ACC112 (cell line): ENCODE data around the gene NRF1.
"Not testable (repeated sequence)": the region's sequence is repeated elsewhere in the genome, so short reads cannot be mapped to it uniquely, and the experiment has no call there.

Source experiments
- H2AFZ ChIP-seq: fragments of 200-600 bp; sonication (generic); one replicate; pipeline ENCODE4 v1.6.0; 2017; ENCODE audit warnings: antibody characterized with exemption, low read length; ENCODE audit not compliant: unreplicated experiment
- H3K27ac ChIP-seq: fragments of 200-600 bp; sonication (generic); 2 replicates; pipeline ENCODE4 v1.5.1; 2014; ENCODE audit warnings: low read depth, mild to moderate bottlenecking, antibody characterized with exemption, low read length, moderate library complexity
- H3K27me3 ChIP-seq: fragments of 200-600 bp; sonication (generic); 2 replicates; pipeline ENCODE4 v1.6.1; 2014; ENCODE audit warnings: mild to moderate bottlenecking, antibody characterized with exemption, low read length, moderate library complexity, mixed read lengths; ENCODE audit not compliant: insufficient read depth
- H3K36me3 ChIP-seq: fragments of 200-600 bp; sonication (generic); 2 replicates; pipeline ENCODE4 v1.6.1; 2016; ENCODE audit warnings: mild to moderate bottlenecking, antibody characterized with exemption, low read length, moderate library complexity, mixed read lengths; ENCODE audit not compliant: insufficient read depth
- H3K4me1 ChIP-seq: fragments of 200-600 bp; sonication (generic); one replicate; pipeline ENCODE4 v1.6.1; 2016; ENCODE audit warnings: low read length, mixed read lengths; ENCODE audit not compliant: insufficient read depth, unreplicated experiment, control insufficient read depth
- H3K4me3 ChIP-seq: fragments of 200-600 bp; sonication (generic); 2 replicates; pipeline ENCODE4 v1.5.1; 2014; ENCODE audit warnings: mild to moderate bottlenecking, low read depth, low read length
- H3K79me2 ChIP-seq: fragments of 200-600 bp; sonication (generic); one replicate; pipeline ENCODE4 v1.6.0; 2016; ENCODE audit warnings: low read length; ENCODE audit not compliant: control insufficient read depth, unreplicated experiment, insufficient read depth

NRF1 gene

DNA sequence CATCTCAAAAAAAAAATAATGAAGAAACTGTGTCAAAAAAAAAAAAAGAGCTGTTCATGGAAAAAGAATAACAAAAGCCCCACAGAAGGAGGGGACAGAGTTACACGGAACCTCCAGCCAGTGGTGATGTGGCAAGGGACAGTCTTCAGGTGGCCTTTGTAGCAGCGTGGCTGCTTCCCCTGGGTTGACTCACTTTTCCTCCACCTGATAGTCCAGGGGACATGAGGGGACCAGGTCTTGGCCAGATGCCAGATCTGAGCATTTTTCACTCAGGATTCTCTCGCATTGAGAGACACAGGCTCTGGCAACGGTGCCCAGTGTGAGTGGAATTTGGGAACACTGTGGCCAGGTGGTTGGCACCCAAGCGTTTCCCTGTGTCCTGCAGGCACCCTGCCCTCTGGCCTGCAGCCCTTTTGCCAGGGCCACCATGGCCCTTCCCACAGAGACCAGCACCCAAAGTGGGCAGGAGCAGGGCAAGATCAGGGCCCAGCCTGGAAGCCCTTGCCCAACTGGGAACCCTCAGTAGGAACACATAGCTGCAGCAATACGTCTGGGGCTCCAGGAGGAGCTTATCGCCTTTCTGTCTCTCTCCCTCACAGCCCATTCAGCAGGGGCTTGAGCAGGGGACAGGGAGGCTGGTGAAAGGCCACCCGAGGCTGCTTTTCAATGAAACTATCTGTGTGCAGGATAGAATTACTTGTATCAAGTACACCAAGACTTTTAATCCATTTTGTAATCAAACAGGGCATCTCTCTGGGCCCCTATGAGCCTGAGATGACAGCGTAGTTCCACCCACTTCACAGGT is 182.2 kb downstream of the NRF1 start:
- H3K36me3 ChIP-seq: no peaks in the 10 kb centered on the region
- no peak overlapping the region for H3K4me3 ChIP-seq
- H3K4me1 ChIP-seq: no peaks in the 10 kb centered on the region
- H3K27me3 ChIP-seq: no peaks in the 10 kb centered on the region
- H3K27ac ChIP-seq: no peak overlapping the region
- H2AFZ ChIP-seq: no peak overlapping the region
- no peaks in the 10 kb centered on the region for H3K79me2 ChIP-seq

DNA sequence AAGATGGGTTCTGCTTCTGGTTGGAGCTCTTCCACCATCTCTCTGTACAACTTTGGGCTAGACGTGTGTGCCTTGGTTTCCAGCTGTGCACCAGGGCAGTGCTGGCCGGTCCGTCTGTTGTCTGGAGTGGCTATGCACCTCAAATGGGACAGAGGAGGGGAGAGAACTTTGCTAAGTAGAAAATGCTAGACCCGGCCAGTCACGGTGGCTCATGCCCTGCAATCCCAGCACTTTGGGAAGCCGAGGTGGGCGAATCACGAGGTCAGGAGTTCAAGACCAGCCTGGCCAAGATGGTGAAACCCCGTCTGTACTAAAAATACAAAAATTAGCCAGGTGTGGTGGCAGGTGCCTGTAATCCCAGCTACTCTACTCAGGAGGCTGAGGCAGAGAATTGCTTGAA is 182.9 kb downstream of the NRF1 start:
- not testable (repeated sequence) for H3K27me3 ChIP-seq, H3K27ac ChIP-seq, H3K79me2 ChIP-seq, H3K4me1 ChIP-seq, H3K4me3 ChIP-seq, H2AFZ ChIP-seq, H3K36me3 ChIP-seq

DNA sequence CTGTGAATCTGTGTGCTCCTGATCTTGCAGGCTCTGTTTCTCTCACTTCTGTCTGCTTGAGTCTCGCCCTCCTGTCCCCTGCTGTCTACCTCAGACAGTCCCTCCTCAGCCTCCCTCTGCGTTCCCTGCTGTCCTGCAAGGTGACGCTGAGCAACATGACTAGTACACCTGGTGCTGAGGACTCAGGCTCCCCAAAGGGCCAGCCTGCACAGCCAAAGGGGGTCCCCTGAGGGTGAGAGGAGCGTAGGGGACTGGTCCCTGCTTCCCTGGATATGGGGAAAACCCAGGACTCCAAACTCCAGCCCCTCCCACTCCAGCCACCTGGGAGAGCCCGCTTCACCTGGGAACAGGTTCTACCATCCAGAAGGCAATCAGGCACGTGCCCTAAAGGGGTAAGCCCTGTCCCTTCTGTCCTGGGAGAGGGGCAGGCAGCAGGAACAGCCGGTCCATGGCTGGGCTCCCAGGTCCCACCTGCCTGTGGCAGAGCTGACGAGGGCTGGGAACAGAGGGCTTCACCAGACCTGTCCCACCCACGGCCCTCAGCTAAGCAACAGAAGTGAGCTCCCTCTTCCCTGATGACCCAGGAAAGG is 184.8 kb downstream of the NRF1 start:
- no peak overlapping the region for H3K27ac ChIP-seq
- H3K4me3 ChIP-seq: no peak overlapping the region
- no peak overlapping the region for H2AFZ ChIP-seq
- H3K27me3 ChIP-seq: no peaks in the 10 kb centered on the region
- no peaks in the 10 kb centered on the region for H3K4me1 ChIP-seq
- H3K79me2 ChIP-seq: no peaks in the 10 kb centered on the region
- no peaks in the 10 kb centered on the region for H3K36me3 ChIP-seq

DNA sequence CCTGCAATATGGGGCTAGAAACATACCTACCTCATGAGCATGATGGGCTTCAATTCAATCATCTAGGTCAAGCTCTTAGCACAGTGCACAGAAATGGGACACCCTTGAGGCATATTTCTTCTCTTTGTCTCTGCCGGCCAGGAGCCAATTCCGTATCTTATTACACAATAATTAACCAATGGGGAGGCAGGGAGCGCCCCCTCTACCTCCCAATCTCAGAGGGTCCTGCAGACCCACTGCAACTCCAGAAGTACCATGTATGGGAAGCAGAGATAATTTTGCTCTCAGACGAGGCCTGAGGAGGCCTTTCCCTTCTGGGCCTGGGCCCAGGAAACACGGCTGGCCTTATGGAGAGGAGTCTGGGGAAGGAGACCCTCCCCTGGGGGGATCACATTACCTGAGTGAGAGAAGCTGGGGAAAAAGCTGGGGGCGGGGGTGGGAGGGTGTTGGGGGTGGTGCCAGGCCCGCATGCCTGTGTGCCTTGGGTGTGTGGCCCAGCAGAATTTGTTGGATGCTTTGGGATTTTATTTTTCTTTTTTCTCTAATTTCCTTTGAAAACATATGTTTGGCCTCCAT is 185.8 kb downstream of the NRF1 start:
- no peak overlapping the region for H3K4me3 ChIP-seq
- H3K4me1 ChIP-seq: no peaks in the 10 kb centered on the region
- no peaks in the 10 kb centered on the region for H3K36me3 ChIP-seq
- H3K27ac ChIP-seq: no peak overlapping the region
- H3K79me2 ChIP-seq: no peaks in the 10 kb centered on the region
- no peak overlapping the region for H2AFZ ChIP-seq
- no peaks in the 10 kb centered on the region for H3K27me3 ChIP-seq

DNA sequence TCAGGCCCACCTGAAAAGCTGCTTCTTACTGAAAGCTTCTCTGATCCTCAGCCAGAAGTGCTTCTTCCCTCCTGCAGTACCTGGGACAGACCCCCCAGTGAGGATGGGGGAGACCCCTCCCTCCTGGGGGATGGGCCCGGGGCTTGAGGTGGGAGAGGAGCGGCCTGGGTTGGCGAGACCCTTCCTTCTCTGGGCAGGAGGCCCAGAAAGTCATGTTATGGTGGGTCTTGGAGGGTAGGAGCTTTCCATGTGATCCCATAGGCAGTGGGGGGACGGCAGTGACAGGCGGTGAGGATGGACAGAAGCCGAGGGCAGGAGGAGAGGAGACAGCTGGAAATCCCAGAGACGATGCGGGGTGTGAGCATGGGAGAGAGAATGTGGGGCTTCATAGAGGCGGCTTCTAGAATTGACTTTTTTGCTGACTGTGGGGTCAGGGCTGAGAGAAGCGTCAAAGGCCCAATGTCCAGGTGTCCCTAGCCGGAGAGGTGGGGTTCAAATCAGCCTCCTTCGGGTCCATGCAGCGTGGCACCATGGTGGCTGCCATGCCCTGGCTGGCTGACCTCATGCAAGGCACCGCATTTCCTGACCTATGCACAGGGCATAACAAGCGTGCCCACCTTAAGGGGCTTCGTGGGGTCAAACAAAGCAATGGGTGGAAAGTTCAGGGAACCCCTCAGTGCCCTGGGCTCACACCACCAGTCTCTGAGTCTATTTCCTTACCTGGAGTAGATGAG is 187.3 kb downstream of the NRF1 start:
- no peaks in the 10 kb centered on the region for H3K79me2 ChIP-seq
- no peak overlapping the region for H2AFZ ChIP-seq
- H3K27ac ChIP-seq: no peak overlapping the region
- no peak overlapping the region for H3K4me3 ChIP-seq
- no peaks in the 10 kb centered on the region for H3K36me3 ChIP-seq
- H3K27me3 ChIP-seq: no peaks in the 10 kb centered on the region
- no peaks in the 10 kb centered on the region for H3K4me1 ChIP-seq

DNA sequence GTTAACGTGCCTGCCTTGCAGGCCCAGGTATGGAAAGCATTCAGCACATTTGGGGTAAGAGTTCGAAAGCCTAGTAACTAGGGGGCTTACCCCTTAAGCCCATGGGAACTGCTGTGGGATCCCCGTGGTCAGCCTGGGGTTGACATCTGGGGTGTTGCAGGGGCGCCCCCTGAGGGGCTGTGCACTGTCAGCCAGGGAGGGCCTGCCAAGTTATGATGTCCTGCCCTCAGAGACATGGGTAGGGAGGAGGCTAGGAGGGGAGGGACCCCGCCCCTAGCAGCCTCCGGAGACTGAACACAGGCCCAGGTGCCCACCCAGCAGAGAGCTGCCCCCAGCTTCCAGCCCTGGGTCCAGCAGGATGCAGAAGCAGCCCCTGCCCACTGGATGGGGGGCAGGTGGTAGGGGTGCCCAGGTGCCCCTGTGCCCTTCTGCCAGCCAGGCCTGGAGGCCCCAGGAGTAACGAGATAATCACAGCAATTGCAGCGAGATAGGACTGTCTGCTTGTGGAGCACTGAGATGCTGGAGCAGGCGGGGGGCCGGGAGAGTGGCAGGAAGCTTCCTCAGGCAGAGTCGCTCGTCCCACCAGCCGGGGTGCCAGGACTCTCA is 187.9 kb downstream of the NRF1 start:
- Histone ChIP-seq H3K27me3 (no peaks in the 10 kb centered on the region), H2AFZ (no peak overlapping the region), H3K4me3 (no peak overlapping the region), H3K79me2 (no peaks in the 10 kb centered on the region), H3K27ac (no peak overlapping the region), H3K36me3 (no peaks in the 10 kb centered on the region), H3K4me1 (no peaks in the 10 kb centered on the region)

DNA sequence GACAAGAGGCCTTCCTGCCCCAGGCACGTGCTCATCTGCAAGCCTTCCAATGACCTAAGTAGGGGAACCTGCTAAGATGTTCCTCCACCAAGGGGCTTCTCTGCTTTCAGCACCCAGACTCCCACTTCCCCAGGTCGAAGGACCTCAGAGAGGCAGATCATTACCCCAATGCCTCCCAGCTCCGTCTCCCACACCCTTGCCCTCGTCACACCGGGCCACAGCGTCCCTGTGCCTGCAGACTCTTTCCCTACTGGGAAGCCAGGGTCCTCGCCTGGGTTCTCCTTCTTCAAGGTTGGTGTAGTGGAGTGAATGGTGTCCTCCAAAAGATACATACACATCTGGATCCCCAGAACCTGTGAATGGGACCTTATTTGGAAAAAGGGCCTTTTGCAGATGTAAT is 189.4 kb downstream of the NRF1 start:
- H3K27me3 ChIP-seq: no peaks in the 10 kb centered on the region
- H3K36me3 ChIP-seq: no peaks in the 10 kb centered on the region
- H3K4me1 ChIP-seq: no peaks in the 10 kb centered on the region
- no peak overlapping the region for H2AFZ ChIP-seq
- no peak overlapping the region for H3K27ac ChIP-seq
- H3K4me3 ChIP-seq: no peak overlapping the region
- H3K79me2 ChIP-seq: no peaks in the 10 kb centered on the region

DNA sequence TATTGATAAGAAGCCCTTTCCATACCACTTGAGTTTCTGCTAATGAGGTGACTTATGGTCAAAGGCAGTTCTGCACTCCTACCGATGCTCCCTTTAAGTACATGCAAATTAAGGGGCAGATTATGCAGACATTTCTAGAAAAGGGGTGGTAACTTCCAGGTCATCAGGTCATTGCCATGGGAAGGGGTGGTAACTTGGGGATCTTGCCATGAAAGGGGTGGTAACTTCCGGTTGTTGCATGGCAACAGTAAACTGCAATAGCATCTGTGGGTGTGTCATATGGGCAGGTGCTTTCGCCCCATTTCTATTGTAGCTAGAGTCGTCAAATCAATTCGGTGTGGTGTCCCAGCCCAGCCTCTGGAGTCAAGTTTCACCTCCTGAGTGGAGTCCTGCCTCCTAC is 190.4 kb downstream of the NRF1 start:
- H3K4me3 ChIP-seq: no peak overlapping the region
- no peak overlapping the region for H2AFZ ChIP-seq
- no peaks in the 10 kb centered on the region for H3K4me1 ChIP-seq
- no peaks in the 10 kb centered on the region for H3K27me3 ChIP-seq
- no peaks in the 10 kb centered on the region for H3K36me3 ChIP-seq
- H3K79me2 ChIP-seq: no peaks in the 10 kb centered on the region
- H3K27ac ChIP-seq: no peak overlapping the region

DNA sequence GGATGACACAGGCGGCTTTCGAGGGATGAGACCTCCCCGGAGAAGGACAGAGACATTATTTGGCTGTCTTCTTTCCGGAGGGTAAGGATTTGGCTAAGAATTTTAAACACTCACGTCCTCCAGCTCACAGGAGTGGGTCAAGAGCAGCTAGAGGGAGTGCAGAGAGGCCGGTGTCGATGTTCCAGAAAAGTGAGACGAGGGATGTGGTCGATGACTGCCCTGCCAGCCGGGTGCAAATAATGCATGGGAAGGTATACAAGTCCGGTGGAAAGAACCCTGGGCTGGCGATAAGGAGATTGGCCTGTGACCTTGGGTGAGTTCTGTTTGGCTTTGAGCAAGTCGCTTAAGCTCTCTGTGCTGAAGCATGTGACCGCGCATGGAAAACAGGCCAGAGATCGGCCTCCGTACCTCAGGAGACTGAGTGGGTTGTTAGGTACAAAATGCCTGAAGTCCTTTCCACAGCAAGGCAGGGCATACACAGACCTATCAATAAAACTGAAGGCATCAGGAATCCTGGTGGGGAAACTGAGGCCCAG is 192.1 kb downstream of the NRF1 start:
- Histone ChIP-seq H3K4me3 (no peak overlapping the region), H3K79me2 (no peaks in the 10 kb centered on the region), H3K4me1 (no peaks in the 10 kb centered on the region), H2AFZ (no peak overlapping the region), H3K27me3 (no peaks in the 10 kb centered on the region), H3K36me3 (no peaks in the 10 kb centered on the region), H3K27ac (no peak overlapping the region)

DNA sequence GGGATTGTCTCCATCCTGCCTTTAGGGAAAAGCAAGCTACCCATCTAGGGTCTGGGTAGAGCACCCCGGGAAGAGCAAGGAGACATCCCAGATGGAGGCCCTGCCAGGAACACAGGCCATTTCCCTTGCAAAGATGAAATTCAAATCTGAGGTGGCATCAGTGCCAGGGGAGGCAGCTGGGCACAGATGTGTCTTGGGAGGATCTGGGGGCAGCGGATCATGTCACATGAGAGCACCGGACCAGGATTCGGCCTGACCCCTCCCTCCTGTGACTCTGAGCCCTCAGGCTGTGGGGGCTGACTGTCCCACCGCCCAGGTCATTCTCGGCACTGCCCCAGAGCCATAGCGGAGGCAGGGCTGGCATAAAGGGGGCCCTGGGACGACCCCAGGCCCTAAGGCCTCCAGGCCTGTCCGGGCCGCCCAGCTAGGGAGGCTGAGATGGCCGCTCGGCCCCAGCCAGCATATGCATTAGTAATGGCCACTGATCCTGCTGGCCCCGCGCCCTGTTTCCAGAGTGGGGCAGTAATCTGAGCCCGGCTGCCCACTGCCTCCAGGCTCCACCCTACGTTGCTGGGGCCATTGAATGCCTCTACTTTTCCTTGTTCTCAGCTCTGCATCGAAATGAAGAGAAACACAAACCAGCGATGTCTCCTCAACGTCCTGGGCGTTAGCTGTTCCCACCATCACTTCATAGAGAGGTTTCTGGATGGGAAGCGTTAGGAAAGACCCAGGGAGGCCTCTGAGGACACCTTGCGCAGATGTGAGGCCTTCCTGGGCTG is 192.8 kb downstream of the NRF1 start:
- H2AFZ ChIP-seq: no peak overlapping the region
- no peaks in the 10 kb centered on the region for H3K79me2 ChIP-seq
- no peaks in the 10 kb centered on the region for H3K27me3 ChIP-seq
- H3K36me3 ChIP-seq: no peaks in the 10 kb centered on the region
- H3K27ac ChIP-seq: no peak overlapping the region
- H3K4me1 ChIP-seq: no peaks in the 10 kb centered on the region
- no peak overlapping the region for H3K4me3 ChIP-seq
